HepG2 (cell line): ENCODE results near the gene BUB1. TPM values are rescaled to one million over a fixed set of nuclear protein-coding genes. Genes with fewer than 3 reads are reported as not detected.
A peak's percentile ranks its signal among the peaks of the same experiment; 100 is the strongest.

Experiments
- ARNT ChIP-seq: fragments of 450-650 bp; IDR thresholded peaks from 2 replicates; pipeline ENCODE4 v1.6.1; 2017
- EED ChIP-seq: sonication (generic); formaldehyde crosslinking; IDR thresholded peaks from 2 replicates; pipeline ENCODE4 v1.5.0; 2020; ENCODE audit warnings: mild to moderate bottlenecking, missing genetic modification reagents
- GABPA ChIP-seq, 2 experiments: IDR thresholded peaks; 2 replicates each; pipeline ENCODE4 v1.6.1; 2011 to 2016; ENCODE audit warnings: low read depth in 2 of 2, low read length in 1 of 2, missing biosample characterization in 1 of 2, missing genetic modification characterization in 1 of 2
- HCFC1 ChIP-seq: fragments of 150-350 bp; IDR thresholded peaks from 2 replicates; pipeline ENCODE4 v1.6.1; 2014; ENCODE audit warnings: low read depth, low read length
- MEIS2 ChIP-seq: sonication (generic); formaldehyde crosslinking; IDR thresholded peaks from 2 replicates; pipeline ENCODE4 v1.9.0; 2021; ENCODE audit warnings: mild to moderate bottlenecking, missing genetic modification reagents
- PHF21A ChIP-seq: sonication (generic); formaldehyde crosslinking; IDR thresholded peaks from 2 replicates; pipeline ENCODE4 v1.5.0; 2020; ENCODE audit warnings: mild to moderate bottlenecking, missing genetic modification reagents
- RFXAP ChIP-seq: sonication (generic); formaldehyde crosslinking; IDR thresholded peaks from 2 replicates; pipeline ENCODE4 v1.4.0; 2020; ENCODE audit warnings: missing genetic modification reagents, borderline replicate concordance
- TCF7 ChIP-seq: sonication (generic); IDR thresholded peaks from 2 replicates; pipeline ENCODE4 v1.6.1; 2016; ENCODE audit warnings: antibody characterized with exemption, low read depth
- TP53 ChIP-seq: sonication (generic); formaldehyde crosslinking; conservative IDR thresholded peaks from 2 replicates; pipeline ENCODE4 v1.4.0; 2020; ENCODE audit warnings: missing genetic modification reagents
- ZNF234 ChIP-seq: sonication (generic); formaldehyde crosslinking; conservative IDR thresholded peaks from 2 replicates; pipeline ENCODE4 v1.5.1; 2020; ENCODE audit warnings: mild to moderate bottlenecking, missing genetic modification reagents
- ZNF343 ChIP-seq: sonication (generic); formaldehyde crosslinking; IDR thresholded peaks from 2 replicates; pipeline ENCODE4 v1.4.0; 2020; ENCODE audit warnings: mild to moderate bottlenecking, missing genetic modification reagents
- ZNF484 ChIP-seq: sonication (generic); formaldehyde crosslinking; IDR thresholded peaks from 2 replicates; pipeline ENCODE4 v1.5.1; 2020; ENCODE audit warnings: mild to moderate bottlenecking, low read depth, missing genetic modification reagents, borderline replicate concordance
- ZNF567 ChIP-seq: sonication (generic); formaldehyde crosslinking; IDR thresholded peaks from 2 replicates; pipeline ENCODE4 v1.8.1; 2023; ENCODE audit warnings: mild to moderate bottlenecking, missing genetic modification reagents, borderline replicate concordance
- ZNF570 ChIP-seq: sonication (generic); formaldehyde crosslinking; IDR thresholded peaks from 2 replicates; pipeline ENCODE4 v1.4.0; 2020; ENCODE audit warnings: mild to moderate bottlenecking, missing genetic modification reagents, borderline replicate concordance
- ZNF883 ChIP-seq: sonication (generic); formaldehyde crosslinking; IDR thresholded peaks from 2 replicates; pipeline ENCODE4 v1.5.1; 2020; ENCODE audit warnings: mild to moderate bottlenecking, missing genetic modification reagents; ENCODE audit errors: not compliant biosample characterization
- ZSCAN25 ChIP-seq: sonication (generic); formaldehyde crosslinking; IDR thresholded peaks from 2 replicates; pipeline ENCODE4 v1.8.0; 2022; ENCODE audit warnings: mild to moderate bottlenecking, missing genetic modification reagents
- polyA plus RNA-seq, 8 experiments: library from polyadenylated mRNA; depleted of rRNA in 3 of 8; stranded (reverse) in 7 of 8; unstranded in 1 of 8; fragments of >200 nt; fragmentation: Illumina TruSeq in 4 of 8; extraction: Trizol in 4 of 8; gene quantifications; 2 replicates each; pipeline versions ENCODE4 v1.2.1 to v1.2.3, GENCODE V29; 2011 to 2016; ENCODE audit warnings: low read depth in 4 of 8, missing spikeins in 1 of 8, mixed read lengths in 1 of 8; ENCODE audit not compliant: insufficient read depth in 1 of 8
- total RNA-seq, 5 experiments: library from RNA; depleted of rRNA; stranded (reverse); fragments of >200 nt; fragmentation: Illumina TruSeq; extraction: Trizol; gene quantifications; 2 replicates each; pipeline ENCODE4 v1.2.3, GENCODE V29; 2016; ENCODE audit warnings: low read depth in 1 of 5
- TF ChIP-seq, protein P1 (sequence below): sonication (generic); formaldehyde crosslinking; IDR thresholded peaks from 2 replicates; pipeline ENCODE4 v1.5.1; 2020; ENCODE audit warnings: missing genetic modification reagents, mild to moderate bottlenecking, borderline replicate concordance
- TF ChIP-seq, protein P2 (sequence below): sonication (generic); formaldehyde crosslinking; IDR thresholded peaks from 2 replicates; pipeline ENCODE4 v1.8.0; 2022; ENCODE audit warnings: mild to moderate bottlenecking, missing genetic modification reagents
- TF ChIP-seq, protein P3 (sequence below): sonication (generic); formaldehyde crosslinking; IDR thresholded peaks from 2 replicates; pipeline ENCODE4; 2020; ENCODE audit warnings: missing genetic modification reagents, mild to moderate bottlenecking, borderline replicate concordance
- TF ChIP-seq, protein P4 (sequence below): IDR thresholded peaks from 2 replicates; pipeline ENCODE4 v1.6.1; 2018; ENCODE audit warnings: missing genetic modification reagents

Gene BUB1
- total and polyA plus RNA-seq, 2 of the 13 experiments (the other 11 are each of a cell fraction or from before 2014, with no cell fraction given): 27.8 to 52.6 TPM

DNA sequence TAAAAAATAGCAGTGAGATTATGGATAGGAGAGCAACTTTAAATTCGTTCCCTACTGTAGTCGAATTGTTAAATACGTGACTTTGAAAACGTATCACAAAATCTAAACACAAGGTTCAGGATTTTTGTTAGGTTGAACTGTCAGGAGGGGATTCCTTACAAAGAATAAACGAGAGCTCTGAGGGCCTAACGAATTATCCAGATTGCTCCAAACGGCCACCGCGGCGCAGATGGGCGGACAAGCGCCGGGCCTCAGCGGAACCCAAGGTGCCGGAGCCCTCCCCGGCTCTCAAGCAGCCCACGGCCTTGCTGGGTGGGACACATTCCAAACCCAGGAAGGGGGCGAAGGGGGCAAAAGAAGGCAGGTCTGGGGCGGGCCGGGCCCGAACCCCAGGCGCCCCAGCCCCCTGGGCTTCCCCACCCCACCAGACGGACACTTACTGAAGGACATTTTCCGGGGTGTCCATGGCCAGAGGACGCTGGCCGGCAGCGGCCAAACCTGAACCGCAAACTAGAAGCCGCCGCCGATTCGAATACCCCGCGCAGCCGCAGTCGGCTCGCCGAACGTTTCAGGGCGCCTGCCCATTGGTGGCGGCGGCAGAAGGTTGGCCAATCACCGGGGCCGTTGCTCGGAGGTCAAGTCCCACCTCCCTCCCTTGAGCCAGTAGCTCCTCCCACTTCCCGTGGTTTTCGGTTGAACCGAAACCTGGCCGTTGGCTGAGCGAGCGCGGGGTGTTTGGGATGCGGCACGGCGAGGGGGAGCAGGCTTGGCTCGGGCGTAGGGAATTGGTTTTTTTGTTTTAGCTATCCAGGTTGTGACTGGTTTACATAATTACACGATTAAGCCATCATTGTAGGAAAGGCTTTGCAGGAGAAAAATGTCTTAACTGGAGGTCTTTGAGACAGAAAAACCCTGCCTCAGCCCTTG, at the start of gene BUB1 (continued):
- TF ChIP-seq, protein P1, sequence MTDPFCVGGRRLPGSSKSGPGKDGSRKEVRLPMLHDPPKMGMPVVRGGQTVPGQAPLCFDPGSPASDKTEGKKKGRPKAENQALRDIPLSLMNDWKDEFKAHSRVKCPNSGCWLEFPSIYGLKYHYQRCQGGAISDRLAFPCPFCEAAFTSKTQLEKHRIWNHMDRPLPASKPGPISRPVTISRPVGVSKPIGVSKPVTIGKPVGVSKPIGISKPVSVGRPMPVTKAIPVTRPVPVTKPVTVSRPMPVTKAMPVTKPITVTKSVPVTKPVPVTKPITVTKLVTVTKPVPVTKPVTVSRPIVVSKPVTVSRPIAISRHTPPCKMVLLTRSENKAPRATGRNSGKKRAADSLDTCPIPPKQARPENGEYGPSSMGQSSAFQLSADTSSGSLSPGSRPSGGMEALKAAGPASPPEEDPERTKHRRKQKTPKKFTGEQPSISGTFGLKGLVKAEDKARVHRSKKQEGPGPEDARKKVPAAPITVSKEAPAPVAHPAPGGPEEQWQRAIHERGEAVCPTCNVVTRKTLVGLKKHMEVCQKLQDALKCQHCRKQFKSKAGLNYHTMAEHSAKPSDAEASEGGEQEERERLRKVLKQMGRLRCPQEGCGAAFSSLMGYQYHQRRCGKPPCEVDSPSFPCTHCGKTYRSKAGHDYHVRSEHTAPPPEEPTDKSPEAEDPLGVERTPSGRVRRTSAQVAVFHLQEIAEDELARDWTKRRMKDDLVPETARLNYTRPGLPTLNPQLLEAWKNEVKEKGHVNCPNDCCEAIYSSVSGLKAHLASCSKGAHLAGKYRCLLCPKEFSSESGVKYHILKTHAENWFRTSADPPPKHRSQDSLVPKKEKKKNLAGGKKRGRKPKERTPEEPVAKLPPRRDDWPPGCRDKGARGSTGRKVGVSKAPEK: no peak
- TF ChIP-seq, protein P2, sequence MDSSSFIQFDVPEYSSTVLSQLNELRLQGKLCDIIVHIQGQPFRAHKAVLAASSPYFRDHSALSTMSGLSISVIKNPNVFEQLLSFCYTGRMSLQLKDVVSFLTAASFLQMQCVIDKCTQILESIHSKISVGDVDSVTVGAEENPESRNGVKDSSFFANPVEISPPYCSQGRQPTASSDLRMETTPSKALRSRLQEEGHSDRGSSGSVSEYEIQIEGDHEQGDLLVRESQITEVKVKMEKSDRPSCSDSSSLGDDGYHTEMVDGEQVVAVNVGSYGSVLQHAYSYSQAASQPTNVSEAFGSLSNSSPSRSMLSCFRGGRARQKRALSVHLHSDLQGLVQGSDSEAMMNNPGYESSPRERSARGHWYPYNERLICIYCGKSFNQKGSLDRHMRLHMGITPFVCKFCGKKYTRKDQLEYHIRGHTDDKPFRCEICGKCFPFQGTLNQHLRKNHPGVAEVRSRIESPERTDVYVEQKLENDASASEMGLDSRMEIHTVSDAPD (CRISPR knock-in tag): peak; percentile 83
- TF ChIP-seq, protein P3, sequence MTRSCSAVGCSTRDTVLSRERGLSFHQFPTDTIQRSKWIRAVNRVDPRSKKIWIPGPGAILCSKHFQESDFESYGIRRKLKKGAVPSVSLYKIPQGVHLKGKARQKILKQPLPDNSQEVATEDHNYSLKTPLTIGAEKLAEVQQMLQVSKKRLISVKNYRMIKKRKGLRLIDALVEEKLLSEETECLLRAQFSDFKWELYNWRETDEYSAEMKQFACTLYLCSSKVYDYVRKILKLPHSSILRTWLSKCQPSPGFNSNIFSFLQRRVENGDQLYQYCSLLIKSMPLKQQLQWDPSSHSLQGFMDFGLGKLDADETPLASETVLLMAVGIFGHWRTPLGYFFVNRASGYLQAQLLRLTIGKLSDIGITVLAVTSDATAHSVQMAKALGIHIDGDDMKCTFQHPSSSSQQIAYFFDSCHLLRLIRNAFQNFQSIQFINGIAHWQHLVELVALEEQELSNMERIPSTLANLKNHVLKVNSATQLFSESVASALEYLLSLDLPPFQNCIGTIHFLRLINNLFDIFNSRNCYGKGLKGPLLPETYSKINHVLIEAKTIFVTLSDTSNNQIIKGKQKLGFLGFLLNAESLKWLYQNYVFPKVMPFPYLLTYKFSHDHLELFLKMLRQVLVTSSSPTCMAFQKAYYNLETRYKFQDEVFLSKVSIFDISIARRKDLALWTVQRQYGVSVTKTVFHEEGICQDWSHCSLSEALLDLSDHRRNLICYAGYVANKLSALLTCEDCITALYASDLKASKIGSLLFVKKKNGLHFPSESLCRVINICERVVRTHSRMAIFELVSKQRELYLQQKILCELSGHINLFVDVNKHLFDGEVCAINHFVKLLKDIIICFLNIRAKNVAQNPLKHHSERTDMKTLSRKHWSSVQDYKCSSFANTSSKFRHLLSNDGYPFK (CRISPR knock-in tag): no peak; the same call in 1 of the 2 replicates
- TF ChIP-seq MEIS2 (0 out of 2 replicates have a peak, but pooled peaks have one; percentile 12), ZNF484 (CRISPR knock-in tag) (no peak), PHF21A (CRISPR knock-in tag) (no peak; the same call in 1 of the 2 replicates), ZNF234 (0 out of 2 replicates have a peak, but pooled peaks have one; percentile 17), HCFC1 (no peak; the same call in 1 of the 2 replicates), RFXAP (CRISPR knock-in tag) (no peak; the same call in 1 of the 2 replicates), ZNF883 (CRISPR knock-in tag) (peak; percentile 62), ZSCAN25 (CRISPR knock-in tag) (no peak), TP53 (CRISPR knock-in tag) (no peak; the same call in 1 of the 2 replicates), ZNF567 (CRISPR knock-in tag) (0 out of 2 replicates have a peak, but pooled peaks have one; percentile 44), EED (CRISPR knock-in tag) (no peak), ZNF343 (CRISPR knock-in tag) (no peak; the same call in 1 of the 2 replicates), TCF7 (no peak), ZNF570 (CRISPR knock-in tag) (no peak), ARNT (no peak), GABPA (IDR thresholded peaks at IDR 0.05; ENCODE audit: low read depth, low read length) (no peak), GABPA (CRISPR knock-in tag; IDR thresholded peaks at IDR 0.05; ENCODE audit: low read depth) (peak; percentile 81)
- TF ChIP-seq, protein P4, sequence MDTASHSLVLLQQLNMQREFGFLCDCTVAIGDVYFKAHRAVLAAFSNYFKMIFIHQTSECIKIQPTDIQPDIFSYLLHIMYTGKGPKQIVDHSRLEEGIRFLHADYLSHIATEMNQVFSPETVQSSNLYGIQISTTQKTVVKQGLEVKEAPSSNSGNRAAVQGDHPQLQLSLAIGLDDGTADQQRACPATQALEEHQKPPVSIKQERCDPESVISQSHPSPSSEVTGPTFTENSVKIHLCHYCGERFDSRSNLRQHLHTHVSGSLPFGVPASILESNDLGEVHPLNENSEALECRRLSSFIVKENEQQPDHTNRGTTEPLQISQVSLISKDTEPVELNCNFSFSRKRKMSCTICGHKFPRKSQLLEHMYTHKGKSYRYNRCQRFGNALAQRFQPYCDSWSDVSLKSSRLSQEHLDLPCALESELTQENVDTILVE (CRISPR knock-in tag): peak; percentile 92
